Activated T-helper 1 cell treated with anti-CD3 and anti-CD28 coated beads, Interleukin-2, amount 50 U/mL, for 16 hours (primary cell): ENCODE measurements around the gene OR51B2.
"Not testable (repeated sequence)": the region's sequence is repeated elsewhere in the genome, so short reads cannot be mapped to it uniquely, and the experiment has no call there.

Experiments
- DNase-seq, 2 donors: peaks; one replicate each; pipeline ENCODE4 v3.0.0-alpha.2; 2020; ENCODE audit warnings: low read depth in 1 of 2, low spot score in 1 of 2

OR51B2 gene

DNA sequence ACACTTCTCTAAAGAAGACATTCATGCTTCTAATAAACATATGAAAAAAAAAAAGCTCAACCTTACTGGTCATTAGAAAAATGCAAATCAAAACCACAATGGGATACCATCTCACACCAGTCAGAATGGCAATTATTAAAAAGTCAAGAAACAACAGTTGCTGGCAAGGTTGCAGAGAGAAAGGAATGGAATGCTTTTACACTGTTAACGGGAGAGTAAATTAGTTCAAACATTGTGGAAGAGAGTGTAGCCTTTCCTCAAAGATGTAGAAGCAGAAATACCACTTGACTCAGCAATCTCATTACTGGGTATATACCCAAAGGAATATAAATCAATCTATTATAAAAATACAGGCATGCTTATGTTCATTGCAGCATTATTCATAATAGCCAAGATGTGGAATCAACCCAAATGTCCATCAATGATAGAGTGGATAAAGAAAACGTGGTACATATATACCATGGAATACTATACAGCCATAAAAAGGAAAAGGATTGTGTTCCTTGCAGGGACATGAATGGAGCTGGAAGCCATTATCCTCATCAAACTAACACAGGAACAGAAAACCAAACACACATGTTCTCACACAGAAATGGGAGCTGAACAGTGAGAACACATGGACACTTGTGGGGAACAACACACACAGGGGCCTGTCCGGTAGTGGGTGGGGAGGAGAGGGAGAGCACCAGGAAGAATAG is 10.6 kb downstream of the OR51B2 start:
- DNase-seq: not testable (repeated sequence)

DNA sequence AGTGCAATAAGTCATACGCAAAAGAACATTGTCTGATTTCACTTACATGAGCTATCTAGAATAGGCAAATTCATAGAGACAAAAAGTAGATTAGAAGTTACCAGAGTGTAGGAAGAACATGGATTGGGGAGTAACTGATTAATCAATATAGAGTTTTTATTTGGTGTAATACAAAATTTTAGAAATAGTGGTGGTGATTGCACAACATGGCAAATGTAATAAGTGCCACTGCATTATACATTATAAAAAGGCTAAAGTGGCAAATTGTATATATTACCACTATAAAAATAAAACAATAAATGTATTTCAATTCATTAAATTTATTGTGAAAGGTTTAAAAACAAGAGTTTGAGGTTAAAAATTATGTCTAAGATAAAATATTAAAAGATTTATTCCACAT is 13.7 kb downstream of the OR51B2 start:
- no peak for DNase-seq

DNA sequence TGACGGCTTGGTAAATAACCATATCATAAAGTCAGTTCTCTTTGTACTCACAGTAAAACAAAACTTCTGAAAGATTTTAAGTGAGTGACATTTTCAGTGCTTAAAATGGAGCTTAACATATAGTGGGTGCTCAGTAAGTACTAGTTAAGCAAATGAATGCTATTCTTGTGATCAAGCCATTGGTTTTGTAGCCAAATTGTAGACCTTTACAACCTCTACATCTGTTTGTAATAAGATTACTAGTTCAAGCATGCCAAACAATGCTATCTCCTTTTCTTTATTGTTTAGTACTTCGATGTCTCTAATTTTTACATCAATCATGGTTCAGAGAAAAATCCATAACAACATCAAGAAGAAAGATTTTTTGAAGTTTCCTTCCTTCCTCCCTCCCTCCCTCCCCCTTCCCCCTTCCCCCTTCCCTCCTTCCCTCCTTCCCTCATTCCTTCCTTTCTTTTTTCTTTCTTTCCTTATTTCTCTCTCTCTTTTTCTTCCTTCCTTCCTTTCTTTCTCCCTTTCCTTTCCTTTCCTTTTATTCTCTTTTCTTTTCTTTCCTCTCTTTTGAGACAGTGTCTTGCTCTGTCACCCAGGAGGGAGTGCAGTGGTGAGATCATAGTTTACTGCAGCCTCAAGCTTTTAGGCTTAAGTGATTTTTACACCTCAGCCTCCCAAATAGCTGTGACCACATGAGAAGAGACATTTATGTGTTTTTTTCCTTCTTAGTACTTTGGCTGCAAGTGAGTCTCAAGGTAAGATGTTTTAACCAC is 16.7 kb downstream of the OR51B2 start:
- no peak for DNase-seq

DNA sequence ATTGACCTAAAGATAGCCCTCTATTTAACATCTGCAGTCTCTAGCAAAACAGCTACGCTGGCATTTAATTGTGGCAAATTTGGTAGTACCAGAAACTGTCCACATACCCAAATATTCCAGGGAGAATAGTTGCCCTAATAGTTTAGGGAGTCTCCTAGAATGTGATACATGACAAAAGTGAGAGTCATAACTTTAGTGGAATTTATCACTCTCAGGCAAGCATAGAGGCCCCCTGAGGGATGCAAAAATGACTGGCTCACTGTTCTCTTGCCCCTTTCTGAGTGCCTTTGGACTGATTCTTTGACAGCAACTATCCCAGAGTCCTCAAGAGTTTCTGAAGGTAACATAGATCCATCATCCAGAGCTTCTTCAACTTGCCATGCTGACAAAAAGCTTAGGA is 20.1 kb downstream of the OR51B2 start:
- no peak for DNase-seq

DNA sequence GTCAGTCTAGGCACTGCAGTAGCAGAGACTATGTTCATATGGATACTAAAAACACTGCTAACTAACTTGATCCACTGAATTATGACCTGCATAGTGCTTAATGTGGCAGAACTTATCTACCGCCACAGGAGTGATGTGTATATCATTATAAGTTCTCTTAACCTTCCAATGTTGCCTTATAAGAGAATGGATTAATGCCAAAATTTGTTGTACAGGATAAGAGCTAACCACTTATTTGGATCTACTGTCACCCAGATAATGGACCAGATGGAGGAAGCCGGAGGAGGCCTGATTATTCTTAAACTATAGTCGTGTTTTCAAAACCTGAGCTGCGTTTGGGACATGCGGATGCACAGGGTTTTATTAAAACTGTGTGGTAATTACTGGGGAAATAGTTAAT is 20.5 kb downstream of the OR51B2 start:
- no peak for DNase-seq

DNA sequence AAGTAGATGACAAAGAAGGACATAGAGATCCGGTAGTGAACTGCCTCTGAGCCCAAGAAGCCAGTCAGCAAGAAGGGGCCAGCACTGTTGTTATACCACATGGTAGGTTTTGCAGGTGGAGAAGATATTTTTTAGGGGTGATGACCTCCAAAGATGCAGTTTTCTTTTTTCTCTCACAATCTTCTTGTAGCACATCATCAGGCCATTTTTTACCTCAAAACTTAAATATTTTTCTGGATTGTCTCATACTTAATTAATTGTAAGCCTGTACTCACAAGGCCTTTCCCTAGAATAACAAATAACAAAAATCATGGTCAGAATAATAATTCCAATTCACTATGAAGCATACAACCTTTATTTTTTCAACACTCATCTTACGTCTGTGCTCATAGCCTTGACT is 22.3 kb downstream of the OR51B2 start, which contains the start of gene OR51B4:
OR51B4 (minus strand) TSS at position 101 of the 400 bp plus-strand sequence; CDS start at position 101, 0 bp downstream.
- no peak for DNase-seq

DNA sequence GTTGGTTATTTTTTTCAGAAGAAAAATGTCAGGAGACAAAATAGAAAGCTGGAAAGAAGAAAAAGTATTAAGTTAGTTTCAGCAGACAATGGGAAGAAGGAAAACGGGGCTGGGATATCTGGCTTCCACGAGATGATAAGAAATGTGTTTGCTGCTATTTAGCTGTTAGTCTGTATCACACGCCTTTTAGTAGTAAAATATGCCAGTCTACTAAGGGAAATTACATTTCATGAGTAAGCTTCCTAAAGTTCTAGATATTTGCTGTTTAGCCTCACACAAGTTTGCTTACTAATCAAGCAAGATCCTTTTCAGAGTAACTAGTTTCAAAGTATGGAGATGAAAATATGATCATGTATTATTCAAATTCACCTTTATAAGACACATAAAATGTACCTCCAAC is 23.8 kb downstream of the OR51B2 start:
- no peak for DNase-seq

DNA sequence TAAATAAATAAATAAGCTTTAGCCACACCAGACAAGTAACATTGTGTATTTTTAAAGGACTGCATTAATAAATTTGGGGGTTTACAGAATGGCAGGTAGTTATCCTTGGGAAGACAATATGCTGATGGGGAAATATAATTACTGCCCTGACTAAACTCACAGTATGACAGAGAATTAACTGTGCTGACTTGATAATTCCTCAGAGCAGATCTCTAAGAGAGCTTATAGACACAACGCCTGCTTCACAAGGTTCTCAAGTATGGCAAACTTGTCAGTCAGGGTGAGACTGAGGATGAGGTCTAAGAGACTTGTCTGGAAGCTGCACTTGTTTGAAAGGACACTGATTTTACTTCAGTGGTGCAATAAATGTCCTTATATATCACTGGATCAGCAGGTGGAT is 25.6 kb downstream of the OR51B2 start:
- no peak for DNase-seq

DNA sequence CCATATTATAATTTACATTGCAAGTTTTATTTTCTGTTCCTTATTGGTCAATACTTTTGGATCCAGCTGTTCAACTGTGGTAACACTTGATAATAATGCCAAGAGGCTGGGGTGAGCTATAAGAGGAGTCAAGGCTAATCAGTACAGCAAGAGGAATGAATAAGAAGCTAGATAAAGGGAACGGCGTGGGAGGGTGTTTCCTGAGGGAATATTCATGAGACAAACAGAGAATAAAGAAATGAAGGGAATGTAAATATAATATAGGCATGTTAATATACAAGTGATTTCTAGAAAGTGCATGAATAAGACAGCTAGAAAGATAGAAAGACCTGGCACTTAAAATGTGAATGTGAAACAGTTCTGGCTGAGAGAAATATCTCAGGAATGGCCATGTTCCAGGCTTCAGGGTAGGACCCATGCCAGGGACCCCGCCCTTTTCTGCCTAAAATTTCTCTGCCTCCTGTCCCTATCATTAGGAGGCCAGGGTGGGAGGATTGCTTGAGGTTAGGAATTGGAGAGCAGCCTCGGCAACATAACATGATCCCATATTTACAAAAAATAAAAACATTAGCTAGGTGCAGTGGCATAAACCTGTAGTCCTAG is 26.3 kb downstream of the OR51B2 start:
- no peak for DNase-seq

DNA sequence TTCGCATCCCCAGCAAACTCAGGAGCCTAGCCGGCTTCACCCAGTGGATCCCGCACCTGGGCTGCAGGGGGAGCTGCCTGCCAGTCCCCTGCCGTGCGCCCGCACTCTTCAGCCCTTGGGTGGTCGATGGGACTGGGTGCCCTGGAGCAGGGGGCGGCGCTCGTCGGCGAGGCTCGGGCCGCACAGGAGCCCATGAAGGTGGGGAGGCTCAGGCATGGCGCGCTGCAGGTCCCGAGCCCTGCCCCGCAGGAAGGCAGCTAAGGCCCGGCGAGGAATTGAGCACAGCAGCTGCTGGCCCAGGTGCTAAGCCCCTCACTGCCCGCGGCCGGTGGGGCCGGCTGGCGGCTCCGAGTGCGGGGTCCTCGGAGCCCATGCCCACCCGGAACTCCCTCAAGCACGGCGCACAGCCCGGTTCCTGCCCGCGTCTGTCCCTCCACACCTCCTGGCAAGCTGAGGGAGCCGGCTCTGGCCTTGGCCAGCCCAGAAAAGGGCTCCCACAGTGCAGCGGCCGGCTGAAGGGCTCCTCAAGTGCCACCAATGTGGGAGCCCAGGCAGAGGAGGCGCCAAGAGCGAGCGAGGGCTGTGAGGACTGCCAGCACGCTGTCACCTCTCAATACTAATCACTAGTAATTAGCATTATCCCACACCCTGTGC is 29.6 kb downstream of the OR51B2 start:
- DNase-seq: not testable (repeated sequence)

DNA sequence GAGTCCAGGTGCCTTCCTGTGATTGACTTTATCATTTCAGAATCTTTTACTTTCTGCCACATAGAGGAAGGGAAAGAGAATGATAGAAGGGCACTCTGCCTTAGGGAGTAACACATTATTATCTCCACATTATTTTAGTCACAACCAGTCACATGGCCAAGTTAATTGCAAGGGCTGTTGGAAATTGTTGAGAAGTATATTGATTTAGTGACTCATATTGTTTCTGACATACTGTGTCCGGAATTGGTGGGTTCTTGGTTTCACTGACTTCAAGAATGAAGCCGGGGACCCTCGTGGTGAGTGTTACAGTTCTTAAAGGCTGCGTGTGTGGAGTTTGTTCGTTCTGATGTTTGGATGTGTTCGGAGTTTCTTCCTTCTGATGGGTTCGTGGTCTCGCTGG is 31.1 kb downstream of the OR51B2 start:
- no peak for DNase-seq

DNA sequence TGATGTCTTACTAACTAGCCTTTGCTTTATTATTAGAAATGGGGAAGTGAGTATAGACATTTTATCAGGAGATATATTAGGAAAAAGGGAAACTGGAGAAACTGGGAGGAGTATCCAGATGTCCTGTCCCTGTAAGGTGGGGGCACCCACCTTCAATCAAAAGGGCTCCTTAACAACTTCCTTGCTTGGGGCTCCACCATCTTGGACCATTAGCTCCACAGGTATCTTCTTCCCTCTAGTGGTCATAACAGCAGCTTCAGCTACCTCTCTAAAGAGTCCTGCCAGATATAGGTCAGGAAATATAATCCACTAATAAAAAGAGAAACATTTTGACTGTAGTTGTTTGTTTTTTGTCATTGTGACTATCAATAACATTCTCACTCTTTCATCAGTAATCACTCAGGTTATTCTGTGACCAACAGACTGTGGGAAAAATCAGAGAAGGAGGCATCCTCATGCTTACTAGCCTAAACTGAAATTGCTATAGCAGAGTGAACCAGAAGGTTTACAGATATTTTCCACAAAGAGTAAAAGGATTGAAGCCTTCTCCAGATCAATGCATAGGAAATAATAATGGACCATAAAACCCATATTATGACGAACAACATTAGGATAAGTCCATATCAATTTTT is 32.8 kb downstream of the OR51B2 start:
- no peak for DNase-seq

DNA sequence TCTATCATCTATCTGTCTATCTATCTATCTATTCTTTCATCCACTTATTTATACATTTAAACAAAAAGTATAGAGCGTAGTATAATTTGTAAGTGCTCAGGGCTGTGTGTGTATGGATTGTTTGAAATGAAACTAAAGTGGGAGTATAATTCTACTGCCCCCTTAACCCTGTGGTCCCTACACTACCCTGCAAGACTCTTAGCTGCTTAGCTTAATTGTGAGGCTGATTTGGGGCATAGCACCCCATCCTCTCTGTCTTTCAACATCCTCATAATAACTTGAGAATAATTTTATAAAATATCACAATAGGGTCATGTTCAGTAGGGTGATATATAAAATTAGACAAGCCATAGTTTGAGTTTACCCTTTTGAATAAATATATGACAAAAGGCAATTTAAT is 34.0 kb downstream of the OR51B2 start:
- no peak for DNase-seq

DNA sequence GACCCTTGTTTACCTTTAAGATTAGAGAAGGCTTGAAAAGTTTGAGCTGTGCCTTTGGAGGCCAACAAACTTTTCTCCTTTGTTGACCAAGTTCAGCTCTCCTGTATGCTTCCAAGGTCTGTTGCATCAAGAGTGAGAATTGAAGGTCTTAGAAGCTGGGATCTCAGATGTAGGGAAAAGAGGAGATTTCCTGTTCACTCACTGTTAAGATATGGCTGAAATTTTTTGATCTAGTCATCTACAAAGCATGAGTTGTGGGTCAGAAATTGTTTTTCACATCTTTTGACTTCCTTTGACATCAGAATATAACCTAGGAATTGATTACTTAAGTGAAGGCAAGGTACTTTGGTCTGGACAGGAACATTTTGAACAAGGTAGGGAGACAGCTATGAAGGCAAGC is 34.4 kb downstream of the OR51B2 start:
- DNase-seq: no peak

DNA sequence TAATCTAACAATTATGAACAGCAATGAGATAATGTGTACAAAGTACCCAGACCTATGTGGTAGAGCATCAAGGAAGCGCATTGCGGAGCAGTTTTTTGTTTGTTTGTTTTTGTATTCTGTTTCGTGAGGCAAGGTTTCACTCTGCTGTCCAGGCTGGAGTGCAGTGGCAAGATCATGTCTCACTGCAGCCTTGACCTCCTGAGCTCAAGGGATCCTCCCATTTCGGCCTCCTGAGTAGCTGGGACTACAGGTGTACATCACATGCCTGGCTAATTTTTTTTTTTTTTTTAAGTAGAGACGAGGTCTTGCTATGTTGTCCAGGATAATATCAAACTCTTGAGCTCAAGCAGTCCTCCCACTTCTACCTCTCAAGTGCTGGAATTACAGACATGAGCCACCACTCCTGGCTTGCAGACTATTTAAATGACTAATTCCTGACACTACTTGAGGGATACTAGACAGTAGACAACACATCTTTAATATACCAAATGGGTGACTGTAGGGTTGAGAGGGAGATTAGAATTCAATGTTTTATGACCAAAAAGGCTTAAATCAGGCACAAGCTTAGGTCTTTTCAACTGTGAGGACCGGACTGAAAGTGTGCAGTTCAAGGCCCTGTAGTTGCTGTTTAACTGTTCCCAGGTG is 35.1 kb downstream of the OR51B2 start:
- no peak for DNase-seq

DNA sequence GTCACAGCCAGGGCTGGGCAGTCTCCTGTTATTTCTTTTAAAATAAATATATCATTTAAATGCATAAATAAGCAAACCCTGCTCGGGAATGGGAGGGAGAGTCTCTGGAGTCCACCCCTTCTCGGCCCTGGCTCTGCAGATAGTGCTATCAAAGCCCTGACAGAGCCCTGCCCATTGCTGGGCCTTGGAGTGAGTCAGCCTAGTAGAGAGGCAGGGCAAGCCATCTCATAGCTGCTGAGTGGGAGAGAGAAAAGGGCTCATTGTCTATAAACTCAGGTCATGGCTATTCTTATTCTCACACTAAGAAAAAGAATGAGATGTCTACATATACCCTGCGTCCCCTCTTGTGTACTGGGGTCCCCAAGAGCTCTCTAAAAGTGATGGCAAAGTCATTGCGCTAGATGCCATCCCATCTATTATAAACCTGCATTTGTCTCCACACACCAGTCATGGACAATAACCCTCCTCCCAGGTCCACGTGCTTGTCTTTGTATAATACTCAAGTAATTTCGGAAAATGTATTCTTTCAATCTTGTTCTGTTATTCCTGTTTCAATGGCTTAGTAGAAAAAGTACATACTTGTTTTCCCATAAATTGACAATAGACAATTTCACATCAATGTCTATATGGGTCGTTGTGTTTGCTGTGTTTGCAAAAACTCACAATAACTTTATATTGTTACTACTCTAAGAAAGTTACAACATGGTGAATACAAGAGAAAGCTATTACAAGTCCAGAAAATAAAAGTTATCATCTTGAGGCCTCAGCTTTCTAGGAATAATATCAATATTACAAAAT is 35.8 kb downstream of the OR51B2 start:
- no peak for DNase-seq

DNA sequence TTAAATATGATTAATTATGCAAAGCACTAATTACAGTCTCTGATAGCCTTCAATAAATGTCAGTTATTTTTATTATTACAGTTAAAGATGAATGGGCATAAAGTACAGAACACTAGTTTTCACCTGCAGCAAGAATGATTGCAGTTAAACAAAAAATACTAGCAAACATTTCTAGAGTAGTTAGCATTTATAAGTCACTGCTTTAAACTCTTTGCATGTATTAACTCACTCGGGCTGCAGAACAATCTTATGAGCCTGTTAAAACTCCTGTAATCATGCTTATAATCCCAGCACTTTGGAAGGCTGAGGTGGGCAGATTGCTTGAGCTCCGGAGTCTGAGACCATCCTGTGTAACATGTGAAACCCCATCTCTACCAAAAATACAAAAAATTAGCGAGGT is 37.2 kb downstream of the OR51B2 start:
- no peak for DNase-seq

DNA sequence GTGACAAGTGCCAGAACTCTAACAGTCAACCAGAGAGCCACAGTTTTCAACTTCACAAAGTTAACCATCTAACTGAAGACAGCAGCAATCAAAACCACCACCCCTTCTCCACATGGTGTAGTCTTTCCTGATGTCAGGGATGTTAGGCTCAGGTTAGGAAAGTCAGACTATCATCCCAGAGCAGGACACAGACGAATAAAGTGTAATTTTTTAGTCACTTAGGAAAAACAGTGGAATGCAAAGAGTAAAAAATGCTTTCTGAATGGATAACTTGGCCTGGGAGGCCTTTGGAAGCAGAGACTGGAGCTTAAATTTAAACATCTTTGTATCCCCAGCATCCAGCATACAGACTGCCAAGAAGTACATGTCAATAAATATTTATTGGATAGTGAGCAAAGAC is 37.7 kb downstream of the OR51B2 start:
- no peak for DNase-seq

DNA sequence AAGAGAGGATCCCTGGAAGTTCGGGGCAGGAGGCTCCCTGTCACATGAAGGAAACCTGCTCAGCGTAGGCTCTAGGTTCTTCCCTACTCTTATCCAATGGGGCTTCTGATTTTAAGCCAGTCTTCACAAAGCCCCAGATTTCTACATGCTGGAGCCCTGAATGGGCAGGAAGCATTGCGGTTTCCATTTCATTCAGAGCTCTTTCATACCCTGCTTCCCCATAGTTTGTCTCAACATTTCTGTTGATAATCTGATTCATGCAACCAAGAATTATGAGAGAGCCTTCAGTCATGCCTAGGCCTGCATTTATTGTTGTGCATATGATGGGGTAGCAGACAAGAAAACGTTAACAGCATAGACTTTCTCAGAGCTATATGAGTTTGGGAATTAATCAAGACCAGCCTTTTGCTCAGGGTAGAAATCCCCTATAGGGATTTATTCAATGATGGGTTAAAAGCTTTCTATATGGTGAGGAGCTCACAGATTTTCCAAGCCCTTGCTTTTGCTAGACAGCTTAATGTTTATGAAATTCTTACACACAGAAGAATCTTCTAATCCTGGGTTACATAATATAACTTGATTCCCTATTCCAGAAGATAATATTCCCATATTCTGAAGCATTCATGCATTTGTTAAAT is 38.3 kb downstream of the OR51B2 start:
- no peak for DNase-seq

DNA sequence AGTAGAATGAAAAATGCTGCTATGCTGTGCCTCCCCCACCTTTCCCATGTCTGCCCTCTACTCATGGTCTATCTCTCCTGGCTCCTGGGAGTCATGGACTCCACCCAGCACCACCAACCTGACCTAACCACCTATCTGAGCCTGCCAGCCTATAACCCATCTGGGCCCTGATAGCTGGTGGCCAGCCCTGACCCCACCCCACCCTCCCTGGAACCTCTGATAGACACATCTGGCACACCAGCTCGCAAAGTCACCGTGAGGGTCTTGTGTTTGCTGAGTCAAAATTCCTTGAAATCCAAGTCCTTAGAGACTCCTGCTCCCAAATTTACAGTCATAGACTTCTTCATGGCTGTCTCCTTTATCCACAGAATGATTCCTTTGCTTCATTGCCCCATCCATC is 39.5 kb downstream of the OR51B2 start:
- no peak for DNase-seq
